Sigmoid colon (tissue), 7 donors: ENCODE results near the gene STYXL2. TPM values are rescaled to one million over a fixed set of nuclear protein-coding genes. Genes with fewer than 3 reads are reported as not detected.

Experiments
- DNase-seq: peaks from one replicate; pipeline ENCODE4 v3.0.0-alpha.2; 2019
- H3K27ac ChIP-seq, 4 donors: fragments of 200-600 bp; sonication (generic); one replicate each; pipeline ENCODE4 v1.5.1; 2016 to 2019; ENCODE audit warnings: mild to moderate bottlenecking in 1 of 4
- H3K27me3 ChIP-seq, 3 donors: fragments of 200-600 bp; sonication (generic); one replicate each; pipeline ENCODE4 v1.5.1; 2019; ENCODE audit warnings: mild to moderate bottlenecking in 1 of 3
- H3K36me3 ChIP-seq, 4 donors: fragments of 200-600 bp; sonication (generic); one replicate each; pipeline ENCODE4 v1.5.1; 2016 to 2019
- H3K4me1 ChIP-seq, 4 donors: fragments of 200-600 bp; sonication (generic); one replicate each; pipeline ENCODE4 v1.5.1; 2017 to 2019
- H3K4me3 ChIP-seq, 4 donors: fragments of 200-600 bp; sonication (generic); one replicate each; pipeline ENCODE4 v1.5.1; 2017 to 2019; ENCODE audit warnings: mild to moderate bottlenecking in 2 of 4, moderate library complexity in 1 of 4
- H3K9me3 ChIP-seq, 4 donors: fragments of 200-600 bp in 3 of 4; sonication (generic) in 3 of 4; one replicate each; pipeline versions ENCODE4 v1.5.1 to v1.6.1; 2013 to 2019
- EP300 ChIP-seq, 4 donors: sonication (generic); formaldehyde crosslinking; IDR thresholded peaks; one replicate each; pipeline ENCODE4 v1.6.1; 2017; ENCODE audit warnings: antibody characterized with exemption in 4 of 4
- POLR2A ChIP-seq, 2 donors: fragments of 450-650 bp; IDR thresholded peaks; one replicate each; pipeline ENCODE4 v1.6.1; 2016; ENCODE audit warnings: antibody characterized with exemption in 2 of 2, mild to moderate bottlenecking in 2 of 2, moderate library complexity in 2 of 2
- POLR2AphosphoS5 ChIP-seq, 4 donors: sonication (generic); formaldehyde crosslinking; IDR thresholded peaks; one replicate each; pipeline ENCODE4 v1.6.1; 2017; ENCODE audit warnings: antibody characterized with exemption in 4 of 4
- WGBS, 2 donors: extraction: QIAGEN DNeasy Blood & Tissue Kit; methylation state at CpG; one replicate each; pipeline ENCODE4 v1.1.7; 2013; 5-methylcytosine and 5-hydroxymethylcytosine counted together
- intact Hi-C: fragments of 100-400 bp; cut with DNase I; formaldehyde crosslinking; loops from one replicate; pipeline ENCODE4 v1.15.1; 2023
- polyA plus RNA-seq, 3 donors: library from polyadenylated mRNA; stranded (reverse); fragments of 200-250 nt; gene quantifications; one replicate each; pipeline ENCODE4 v1.2.3, GENCODE V29; 2013
- total RNA-seq, 4 donors: library from RNA; depleted of rRNA; stranded (reverse); fragments of >200 nt; gene quantifications; one replicate each; pipeline ENCODE4 v1.1.0, GENCODE V29; 2016
- TF ChIP-seq, protein P1 (sequence below), 4 experiments: fragments of 450-650 bp in 3 of 4; fragments of 200-600 bp in 1 of 4; IDR thresholded peaks; one replicate each; pipeline ENCODE4 v1.5.1; 2016 to 2019; ENCODE audit warnings: antibody characterized with exemption in 4 of 4, mild to moderate bottlenecking in 3 of 4, moderate library complexity in 2 of 4
- donor health status: healthy with polysubstance abuse.
- donor health status: Bipolar disorder and iron deficiency.
- donor health status: healthy.

STYXL2 gene
- total and polyA plus RNA-seq, 7 donors = 0.01 to 0.23 (median 0.16) TPM; not detected in 4

DNA sequence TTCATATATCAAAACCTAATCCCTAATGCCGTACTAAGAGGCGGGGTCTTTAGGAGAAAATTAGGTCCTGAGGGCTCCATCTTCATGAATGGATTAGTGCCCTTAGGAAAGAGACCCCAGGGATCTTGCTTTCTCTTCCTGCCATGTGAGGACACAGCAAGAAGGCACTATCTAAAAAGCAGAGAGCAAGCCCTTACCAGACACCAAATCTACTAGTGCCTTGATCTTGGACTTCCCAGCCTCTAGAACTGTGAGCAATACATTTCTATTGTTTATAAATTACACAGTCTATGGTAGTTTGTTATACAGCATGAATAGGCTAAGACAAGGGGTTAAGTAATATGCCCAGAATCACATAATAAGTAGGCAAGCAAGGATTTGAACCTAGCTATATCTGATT, 42.9 kb downstream of the STYXL2 start:
- intact Hi-C loops = no loop called here
- WGBS, 2 donors = 46 to 73% methylated on average over 2 of the region's 2 CpGs
- Histone ChIP-seq H3K4me3 (no peak overlapping the region), H3K36me3 (no peaks in the 10 kb centered on the region), H3K27me3 (no peaks in the 10 kb centered on the region), H3K27ac (peak overlapping the region in 1 of 4 donors; percentile 44), H3K4me1 (peaks cover 0 to 18% (median 0%) of the 10 kb centered on the region in 4 donors), H3K9me3 (no peaks in the 10 kb centered on the region)
- no peak for DNase-seq
- TF ChIP-seq EP300 (IDR thresholded peaks at IDR 0.05) (no peak), POLR2AphosphoS5 (IDR thresholded peaks at IDR 0.05) (no peak), POLR2A (IDR thresholded peaks at IDR 0.05) (no peak)
- TF ChIP-seq, protein P1, sequence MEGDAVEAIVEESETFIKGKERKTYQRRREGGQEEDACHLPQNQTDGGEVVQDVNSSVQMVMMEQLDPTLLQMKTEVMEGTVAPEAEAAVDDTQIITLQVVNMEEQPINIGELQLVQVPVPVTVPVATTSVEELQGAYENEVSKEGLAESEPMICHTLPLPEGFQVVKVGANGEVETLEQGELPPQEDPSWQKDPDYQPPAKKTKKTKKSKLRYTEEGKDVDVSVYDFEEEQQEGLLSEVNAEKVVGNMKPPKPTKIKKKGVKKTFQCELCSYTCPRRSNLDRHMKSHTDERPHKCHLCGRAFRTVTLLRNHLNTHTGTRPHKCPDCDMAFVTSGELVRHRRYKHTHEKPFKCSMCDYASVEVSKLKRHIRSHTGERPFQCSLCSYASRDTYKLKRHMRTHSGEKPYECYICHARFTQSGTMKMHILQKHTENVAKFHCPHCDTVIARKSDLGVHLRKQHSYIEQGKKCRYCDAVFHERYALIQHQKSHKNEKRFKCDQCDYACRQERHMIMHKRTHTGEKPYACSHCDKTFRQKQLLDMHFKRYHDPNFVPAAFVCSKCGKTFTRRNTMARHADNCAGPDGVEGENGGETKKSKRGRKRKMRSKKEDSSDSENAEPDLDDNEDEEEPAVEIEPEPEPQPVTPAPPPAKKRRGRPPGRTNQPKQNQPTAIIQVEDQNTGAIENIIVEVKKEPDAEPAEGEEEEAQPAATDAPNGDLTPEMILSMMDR (IDR thresholded peaks at IDR 0.05) = no peak

- no peak for DNase-seq
- no peaks in the 10 kb centered on the region for H3K36me3 ChIP-seq
- peaks cover 0 to 18% (median 0%) of the 10 kb centered on the region in 4 donors for H3K4me1 ChIP-seq
- peak overlapping the region in 1 of 4 donors; percentile 44 for H3K27ac ChIP-seq
- 64 to 78% methylated on average over 6 of the region's 6 CpGs for WGBS, 2 donors
- intact Hi-C loops = no loop called here
- no peak overlapping the region for H3K4me3 ChIP-seq
- TF ChIP-seq POLR2AphosphoS5 (IDR thresholded peaks at IDR 0.05) (no peak), EP300 (IDR thresholded peaks at IDR 0.05) (no peak), POLR2A (IDR thresholded peaks at IDR 0.05) (no peak)
- TF ChIP-seq, protein P1 (IDR thresholded peaks at IDR 0.05) = no peak
- no peaks in the 10 kb centered on the region for H3K9me3 ChIP-seq
- no peaks in the 10 kb centered on the region for H3K27me3 ChIP-seq
Observed at GRCh38 chr1:167137332-167137781, 43.5 kb downstream of the STYXL2 start.

GRCh38 chr1:167137793-167138510, 44.1 kb downstream of the STYXL2 start:
- DNase-seq = no peak
- intact Hi-C loops = no loop called here
- Histone ChIP-seq H3K9me3 (no peaks in the 10 kb centered on the region), H3K4me3 (no peak overlapping the region), H3K27me3 (no peaks in the 10 kb centered on the region), H3K27ac (peak overlapping the region in 1 of 4 donors; percentile 44), H3K4me1 (peaks cover 0 to 18% (median 0%) of the 10 kb centered on the region in 4 donors), H3K36me3 (no peaks in the 10 kb centered on the region)
- TF ChIP-seq POLR2AphosphoS5 (IDR thresholded peaks at IDR 0.05) (no peak), POLR2A (IDR thresholded peaks at IDR 0.05) (no peak), EP300 (IDR thresholded peaks at IDR 0.05) (no peak)
- TF ChIP-seq, protein P1 (IDR thresholded peaks at IDR 0.05) = no peak
- WGBS, 2 donors = 90 to 93% methylated on average over 3 of the region's 3 CpGs

GRCh38 chr1:167138703-167139102, 44.8 kb downstream of the STYXL2 start:
- Histone ChIP-seq H3K36me3 (no peaks in the 10 kb centered on the region), H3K27me3 (no peaks in the 10 kb centered on the region), H3K4me1 (peaks cover 0 to 18% (median 0%) of the 10 kb centered on the region in 4 donors), H3K4me3 (no peak overlapping the region), H3K27ac (no peak overlapping the region), H3K9me3 (no peaks in the 10 kb centered on the region)
- no peak for DNase-seq
- intact Hi-C loops = no loop called here
- WGBS, 2 donors = 88 to 92% methylated on average over 1 of the region's 1 CpG
- TF ChIP-seq, protein P1 (IDR thresholded peaks at IDR 0.05) = no peak
- no peak for TF ChIP-seq POLR2AphosphoS5 (IDR thresholded peaks at IDR 0.05)
- TF ChIP-seq POLR2A (IDR thresholded peaks at IDR 0.05) = no peak
- TF ChIP-seq EP300 (IDR thresholded peaks at IDR 0.05) = no peak
